Measurements from ENCODE around the gene MAP3K1. TPM values are rescaled to one million over a fixed set of nuclear protein-coding genes. Genes with fewer than 3 reads are reported as not detected.
A peak's percentile ranks its signal among the peaks of the same experiment; 100 is the strongest.

The MAP3K1 gene
- total RNA-seq, 1 donor from 2014 or later = 29.7 TPM

GRCh38 chr5:56898213-56898612, 82.9 kb downstream of the MAP3K1 start:
- Histone ChIP-seq H3K4me1 (ENCODE audit: control insufficient read depth in 3 of 3, insufficient read depth in 3 of 3, low read length in 3 of 3) (no peaks in the 10 kb centered on the region), H3K9ac (ENCODE audit: low read depth in 1 of 3, low read length in 3 of 3) (no peak overlapping the region), H3K27me3 (ENCODE audit: control insufficient read depth in 3 of 3, insufficient read depth in 3 of 3, low read length in 3 of 3) (no peaks in the 10 kb centered on the region), H3K36me3 (ENCODE audit: control insufficient read depth in 3 of 3, insufficient read depth in 3 of 3, low read length in 3 of 3) (peaks cover 5 to 10% (median 8%) of the 10 kb centered on the region in 3 donors), H3K9me3 (ENCODE audit: control insufficient read depth in 3 of 3, low read length in 3 of 3) (no peaks in the 10 kb centered on the region), H3K27ac (ENCODE audit: low read depth, low read length) (no peak overlapping the region), H3K4me3 (ENCODE audit: low read length in 3 of 3) (no peak overlapping the region)

- H3K9ac ChIP-seq (ENCODE audit: low read depth in 1 of 3, low read length in 3 of 3) = no peak overlapping the region
These were observed 85.0 kb downstream of the MAP3K1 start for GRCh38 chr5:56900395-56900794.

GRCh38 chr5:56900858-56901578, 85.7 kb downstream of the MAP3K1 start:
- no peak overlapping the region for H3K9ac ChIP-seq (ENCODE audit: low read depth in 1 of 3, low read length in 3 of 3)
- H3K4me3 ChIP-seq (ENCODE audit: low read length in 3 of 3) = no peak overlapping the region

More at GRCh38 chr5:56900395-56900794, 85.0 kb downstream of the MAP3K1 start:
- Histone ChIP-seq H3K27ac (ENCODE audit: low read depth, low read length) (no peak overlapping the region), H3K4me3 (ENCODE audit: low read length in 3 of 3) (no peak overlapping the region), H3K9me3 (ENCODE audit: control insufficient read depth in 3 of 3, low read length in 3 of 3) (no peaks in the 10 kb centered on the region), H3K4me1 (ENCODE audit: control insufficient read depth in 3 of 3, insufficient read depth in 3 of 3, low read length in 3 of 3) (no peaks in the 10 kb centered on the region), H3K36me3 (ENCODE audit: control insufficient read depth in 3 of 3, insufficient read depth in 3 of 3, low read length in 3 of 3) (no peaks in the 10 kb centered on the region), H3K27me3 (ENCODE audit: control insufficient read depth in 3 of 3, insufficient read depth in 3 of 3, low read length in 3 of 3) (no peaks in the 10 kb centered on the region)

GRCh38 chr5:56908942-56909293, 93.6 kb downstream of the MAP3K1 start:
- peaks cover 7 to 11% (median 8%) of the 10 kb centered on the region in 3 donors for H3K4me1 ChIP-seq (ENCODE audit: control insufficient read depth in 3 of 3, insufficient read depth in 3 of 3, low read length in 3 of 3)
- H3K36me3 ChIP-seq (ENCODE audit: control insufficient read depth in 3 of 3, insufficient read depth in 3 of 3, low read length in 3 of 3) = no peaks in the 10 kb centered on the region
- peak overlapping the region; percentile 83 to 89 (median 86) for H3K9ac ChIP-seq (ENCODE audit: low read depth in 1 of 3, low read length in 3 of 3)
- H3K9me3 ChIP-seq (ENCODE audit: control insufficient read depth in 3 of 3, low read length in 3 of 3) = no peaks in the 10 kb centered on the region
- peak overlapping the region; percentile 78 to 88 (median 84) for H3K4me3 ChIP-seq (ENCODE audit: low read length in 3 of 3)
- peak overlapping the region; percentile 90 for H3K27ac ChIP-seq (ENCODE audit: low read depth, low read length)
- no peaks in the 10 kb centered on the region for H3K27me3 ChIP-seq (ENCODE audit: control insufficient read depth in 3 of 3, insufficient read depth in 3 of 3, low read length in 3 of 3)

More at GRCh38 chr5:56900858-56901578, 85.7 kb downstream of the MAP3K1 start:
- no peaks in the 10 kb centered on the region for H3K9me3 ChIP-seq (ENCODE audit: control insufficient read depth in 3 of 3, low read length in 3 of 3)
- no peaks in the 10 kb centered on the region for H3K27me3 ChIP-seq (ENCODE audit: control insufficient read depth in 3 of 3, insufficient read depth in 3 of 3, low read length in 3 of 3)
- H3K27ac ChIP-seq (ENCODE audit: low read depth, low read length) = no peak overlapping the region
- no peaks in the 10 kb centered on the region for H3K4me1 ChIP-seq (ENCODE audit: control insufficient read depth in 3 of 3, insufficient read depth in 3 of 3, low read length in 3 of 3)
- no peaks in the 10 kb centered on the region for H3K36me3 ChIP-seq (ENCODE audit: control insufficient read depth in 3 of 3, insufficient read depth in 3 of 3, low read length in 3 of 3)

GRCh38 chr5:56909294-56910209, 94.2 kb downstream of the MAP3K1 start, which contains the start of gene SETD9:
TSS of gene SETD9 (plus strand) at chr5:56909596. CDS start at chr5:56909646, 50 bp downstream.
- no peaks in the 10 kb centered on the region for H3K9me3 ChIP-seq (ENCODE audit: control insufficient read depth in 3 of 3, low read length in 3 of 3)
- peak within 1 kb of the TSS; percentile 91 for H3K27ac ChIP-seq (ENCODE audit: low read depth, low read length)
- no peaks in the 10 kb centered on the region for H3K27me3 ChIP-seq (ENCODE audit: control insufficient read depth in 3 of 3, insufficient read depth in 3 of 3, low read length in 3 of 3)
- H3K9ac ChIP-seq (ENCODE audit: low read depth in 1 of 3, low read length in 3 of 3) = peak within 1 kb of the TSS; percentile 89 to 95 (median 92)
- H3K36me3 ChIP-seq (ENCODE audit: control insufficient read depth in 3 of 3, insufficient read depth in 3 of 3, low read length in 3 of 3) = no peaks in the 10 kb centered on the region
- peak within 1 kb of the TSS; percentile 88 to 96 (median 89) for H3K4me3 ChIP-seq (ENCODE audit: low read length in 3 of 3)
- H3K4me1 ChIP-seq (ENCODE audit: control insufficient read depth in 3 of 3, insufficient read depth in 3 of 3, low read length in 3 of 3) = peaks cover 7 to 11% (median 8%) of the 10 kb centered on the region in 3 donors

- peaks cover 7 to 11% (median 8%) of the 10 kb centered on the region in 3 donors for H3K4me1 ChIP-seq (ENCODE audit: control insufficient read depth in 3 of 3, insufficient read depth in 3 of 3, low read length in 3 of 3)
- peak overlapping the region; percentile 91 for H3K27ac ChIP-seq (ENCODE audit: low read depth, low read length)
- no peaks in the 10 kb centered on the region for H3K36me3 ChIP-seq (ENCODE audit: control insufficient read depth in 3 of 3, insufficient read depth in 3 of 3, low read length in 3 of 3)
- no peaks in the 10 kb centered on the region for H3K9me3 ChIP-seq (ENCODE audit: control insufficient read depth in 3 of 3, low read length in 3 of 3)
- peak overlapping the region; percentile 89 to 95 (median 92) for H3K9ac ChIP-seq (ENCODE audit: low read depth in 1 of 3, low read length in 3 of 3)
- peak overlapping the region; percentile 88 to 96 (median 89) for H3K4me3 ChIP-seq (ENCODE audit: low read length in 3 of 3)
- H3K27me3 ChIP-seq (ENCODE audit: control insufficient read depth in 3 of 3, insufficient read depth in 3 of 3, low read length in 3 of 3) = no peaks in the 10 kb centered on the region
These were observed 95.0 kb downstream of the MAP3K1 start for GRCh38 chr5:56910210-56910965.

- Histone ChIP-seq H3K36me3 (ENCODE audit: control insufficient read depth in 3 of 3, insufficient read depth in 3 of 3, low read length in 3 of 3) (no peaks in the 10 kb centered on the region), H3K9ac (ENCODE audit: low read depth in 1 of 3, low read length in 3 of 3) (no peak overlapping the region), H3K27me3 (ENCODE audit: control insufficient read depth in 3 of 3, insufficient read depth in 3 of 3, low read length in 3 of 3) (no peaks in the 10 kb centered on the region), H3K4me1 (ENCODE audit: control insufficient read depth in 3 of 3, insufficient read depth in 3 of 3, low read length in 3 of 3) (peaks cover 16 to 23% (median 18%) of the 10 kb centered on the region in 3 donors), H3K9me3 (ENCODE audit: control insufficient read depth in 3 of 3, low read length in 3 of 3) (no peaks in the 10 kb centered on the region), H3K4me3 (ENCODE audit: low read length in 3 of 3) (no peak overlapping the region), H3K27ac (ENCODE audit: low read depth, low read length) (no peak overlapping the region)
These were observed 98.4 kb downstream of the MAP3K1 start for GRCh38 chr5:56913766-56914165.

- H3K9ac ChIP-seq (ENCODE audit: low read depth in 1 of 3, low read length in 3 of 3) = no peak overlapping the region
- H3K27me3 ChIP-seq (ENCODE audit: control insufficient read depth in 3 of 3, insufficient read depth in 3 of 3, low read length in 3 of 3) = no peaks in the 10 kb centered on the region
- H3K4me1 ChIP-seq (ENCODE audit: control insufficient read depth in 3 of 3, insufficient read depth in 3 of 3, low read length in 3 of 3) = peaks cover 16 to 23% (median 18%) of the 10 kb centered on the region in 3 donors
- H3K27ac ChIP-seq (ENCODE audit: low read depth, low read length) = no peak overlapping the region
- no peak overlapping the region for H3K4me3 ChIP-seq (ENCODE audit: low read length in 3 of 3)
- H3K9me3 ChIP-seq (ENCODE audit: control insufficient read depth in 3 of 3, low read length in 3 of 3) = no peaks in the 10 kb centered on the region
- H3K36me3 ChIP-seq (ENCODE audit: control insufficient read depth in 3 of 3, insufficient read depth in 3 of 3, low read length in 3 of 3) = no peaks in the 10 kb centered on the region
These were observed 99.3 kb downstream of the MAP3K1 start for GRCh38 chr5:56914678-56915077.

- Histone ChIP-seq H3K4me3 (ENCODE audit: low read length in 3 of 3) (no peak overlapping the region), H3K27ac (ENCODE audit: low read depth, low read length) (no peak overlapping the region), H3K36me3 (ENCODE audit: control insufficient read depth in 3 of 3, insufficient read depth in 3 of 3, low read length in 3 of 3) (peaks cover 4 to 13% (median 6%) of the 10 kb centered on the region in 3 donors)
These were observed 102.2 kb downstream of the MAP3K1 start for GRCh38 chr5:56917534-56917933.

More at GRCh38 chr5:56917534-56917933, 102.2 kb downstream of the MAP3K1 start:
- H3K9ac ChIP-seq (ENCODE audit: low read depth in 1 of 3, low read length in 3 of 3) = peak overlapping the region in 1 of 3 donors; percentile 10
- H3K27me3 ChIP-seq (ENCODE audit: control insufficient read depth in 3 of 3, insufficient read depth in 3 of 3, low read length in 3 of 3) = no peaks in the 10 kb centered on the region
- H3K9me3 ChIP-seq (ENCODE audit: control insufficient read depth in 3 of 3, low read length in 3 of 3) = no peaks in the 10 kb centered on the region
- peaks cover 8 to 13% (median 11%) of the 10 kb centered on the region in 3 donors for H3K4me1 ChIP-seq (ENCODE audit: control insufficient read depth in 3 of 3, insufficient read depth in 3 of 3, low read length in 3 of 3)

Data from skeletal muscle tissue (tissue), 4 donors.